Measurements from ENCODE around the gene CAPS. TPM values are rescaled to one million over a fixed set of nuclear protein-coding genes. Genes with fewer than 3 reads are reported as not detected.
A peak's percentile ranks its signal among the peaks of the same experiment; 100 is the strongest.
"Not testable (repeated sequence)": the region's sequence is repeated elsewhere in the genome, so short reads cannot be mapped to it uniquely, and the experiment has no call there.

The CAPS gene
- total RNA-seq, 1 experiment from 2014 or later, result 7.2 TPM

DNA sequence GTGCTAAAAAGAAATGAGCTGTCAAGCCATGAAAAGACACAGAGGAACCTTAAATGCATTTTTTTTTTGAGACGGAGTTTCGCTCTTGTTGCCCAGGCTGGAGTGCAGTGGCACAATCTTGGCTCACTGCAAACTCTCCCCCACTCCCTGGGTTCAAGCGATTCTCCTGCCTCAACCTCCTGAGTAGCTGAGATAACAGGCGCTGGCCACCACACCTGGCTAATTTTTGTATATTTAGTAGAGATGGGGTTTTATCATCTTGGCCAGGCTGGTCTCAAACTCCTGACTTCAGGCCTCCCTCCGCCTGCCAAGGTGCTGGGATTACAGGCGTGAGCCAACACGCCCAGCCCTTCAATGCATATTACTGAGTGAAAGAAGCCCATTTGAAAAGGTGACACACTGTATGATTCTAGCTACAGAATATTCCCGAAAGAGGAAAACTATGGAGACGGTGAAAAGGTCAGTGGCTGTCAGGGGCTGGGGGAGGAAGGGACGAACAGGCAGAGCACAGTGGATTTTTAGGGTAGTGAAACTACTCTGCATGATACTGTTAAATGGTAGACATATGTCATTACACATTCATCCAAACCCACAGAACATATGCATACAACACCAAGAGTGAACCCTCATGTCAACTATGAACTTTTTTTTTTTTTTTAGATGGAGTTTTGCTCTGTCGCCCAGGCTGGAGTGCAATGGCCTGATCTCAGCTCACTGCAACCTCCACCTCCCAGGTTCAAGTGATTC, 29.8 kb upstream of the CAPS start:
- POLR2A ChIA-PET; DNase-seq; H3K27me3 Mint-ChIP-seq (ENCODE audit: insufficient read depth, unreplicated experiment); H3K9me3 ChIP-seq; intact Hi-C loops (cut with micrococcal nuclease; ENCODE audit: unreplicated experiment); CTCF ChIA-PET; H3K4me1 Mint-ChIP-seq (ENCODE audit: low read depth, unreplicated experiment); H3K36me3 ChIP-seq (ENCODE audit: control insufficient read depth, insufficient read depth, low read length); H3K9me3 Mint-ChIP-seq (ENCODE audit: unreplicated experiment); H3K36me3 Mint-ChIP-seq (ENCODE audit: insufficient read depth, unreplicated experiment); BruUV-seq (replicated peaks); H3K27me3 ChIP-seq (replicated peaks; ENCODE audit: control insufficient read depth, insufficient read depth, low read length); H3K4me3 Mint-ChIP-seq (ENCODE audit: unreplicated experiment); H3K27ac Mint-ChIP-seq (ENCODE audit: unreplicated experiment); H3K4me3 ChIP-seq (ENCODE audit: low read depth, low read length): not testable (repeated sequence)
- H3K4me1 ChIP-seq, result peaks cover 26% of the 10 kb centered on the region

GRCh38 chr19:5889288-5889971, 24.6 kb upstream of the CAPS start:
- no peaks in the 10 kb centered on the region for H3K9me3 Mint-ChIP-seq (ENCODE audit: unreplicated experiment)
- no peak for DNase-seq
- H3K27me3 Mint-ChIP-seq (ENCODE audit: insufficient read depth, unreplicated experiment), result no peaks in the 10 kb centered on the region
- Histone ChIP-seq H3K9me3 (no peaks in the 10 kb centered on the region), H3K27me3 (replicated peaks; ENCODE audit: control insufficient read depth, insufficient read depth, low read length) (no peaks in the 10 kb centered on the region), H3K36me3 (ENCODE audit: control insufficient read depth, insufficient read depth, low read length) (no peaks in the 10 kb centered on the region), H3K4me3 (ENCODE audit: low read depth, low read length) (no peak overlapping the region), H3K4me1 (peaks cover 5% of the 10 kb centered on the region; the same call in 1 of the 2 replicates)
- peak overlapping the region; percentile 5 for H3K27ac Mint-ChIP-seq (ENCODE audit: unreplicated experiment)
- POLR2A ChIA-PET, result no interaction called here
- peaks cover 9% of the 10 kb centered on the region for H3K4me1 Mint-ChIP-seq (ENCODE audit: low read depth, unreplicated experiment)
- TF ChIP-seq, protein P1, sequence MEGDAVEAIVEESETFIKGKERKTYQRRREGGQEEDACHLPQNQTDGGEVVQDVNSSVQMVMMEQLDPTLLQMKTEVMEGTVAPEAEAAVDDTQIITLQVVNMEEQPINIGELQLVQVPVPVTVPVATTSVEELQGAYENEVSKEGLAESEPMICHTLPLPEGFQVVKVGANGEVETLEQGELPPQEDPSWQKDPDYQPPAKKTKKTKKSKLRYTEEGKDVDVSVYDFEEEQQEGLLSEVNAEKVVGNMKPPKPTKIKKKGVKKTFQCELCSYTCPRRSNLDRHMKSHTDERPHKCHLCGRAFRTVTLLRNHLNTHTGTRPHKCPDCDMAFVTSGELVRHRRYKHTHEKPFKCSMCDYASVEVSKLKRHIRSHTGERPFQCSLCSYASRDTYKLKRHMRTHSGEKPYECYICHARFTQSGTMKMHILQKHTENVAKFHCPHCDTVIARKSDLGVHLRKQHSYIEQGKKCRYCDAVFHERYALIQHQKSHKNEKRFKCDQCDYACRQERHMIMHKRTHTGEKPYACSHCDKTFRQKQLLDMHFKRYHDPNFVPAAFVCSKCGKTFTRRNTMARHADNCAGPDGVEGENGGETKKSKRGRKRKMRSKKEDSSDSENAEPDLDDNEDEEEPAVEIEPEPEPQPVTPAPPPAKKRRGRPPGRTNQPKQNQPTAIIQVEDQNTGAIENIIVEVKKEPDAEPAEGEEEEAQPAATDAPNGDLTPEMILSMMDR (IDR thresholded peaks at IDR 0.05; ENCODE audit: insufficient read depth in 1 of 2, low read depth in 1 of 2, low read length in 1 of 2, severe bottlenecking in 1 of 2, unreplicated experiment in 1 of 2), result no peak
- peaks cover 28% of the 10 kb centered on the region for H3K36me3 Mint-ChIP-seq (ENCODE audit: insufficient read depth, unreplicated experiment)
- CTCF ChIA-PET, result interaction anchor here (2.3 kb wide), 1 partner anchor 86 kb away, joined by 19 read pairs; the partner anchor contains the start of gene NRTN
- intact Hi-C loops (cut with micrococcal nuclease; ENCODE audit: unreplicated experiment), result no loop called here
- no peak overlapping the region for H3K4me3 Mint-ChIP-seq (ENCODE audit: unreplicated experiment)
- BruUV-seq (replicated peaks), result no TSS peak

GRCh38 chr19:5890099-5890498, 24.0 kb upstream of the CAPS start:
- CTCF ChIA-PET, result interaction anchor here (1.1 to 2.3 kb wide), 2 partner anchors 14 to 86 kb away, joined by 3 to 19 read pairs; partner anchors contain the start of genes NRTN and VMAC
- TF ChIP-seq, protein P1 (IDR thresholded peaks at IDR 0.05; ENCODE audit: insufficient read depth in 1 of 2, low read depth in 1 of 2, low read length in 1 of 2, severe bottlenecking in 1 of 2, unreplicated experiment in 1 of 2), result no peak
- POLR2A ChIA-PET, result no interaction called here
- H3K9me3 Mint-ChIP-seq (ENCODE audit: unreplicated experiment), result no peaks in the 10 kb centered on the region
- Histone ChIP-seq H3K4me3 (ENCODE audit: low read depth, low read length) (no peak overlapping the region), H3K36me3 (ENCODE audit: control insufficient read depth, insufficient read depth, low read length) (no peaks in the 10 kb centered on the region), H3K4me1 (peaks cover 5% of the 10 kb centered on the region; the same call in 1 of the 2 replicates), H3K27me3 (replicated peaks; ENCODE audit: control insufficient read depth, insufficient read depth, low read length) (no peaks in the 10 kb centered on the region), H3K9me3 (no peaks in the 10 kb centered on the region)
- DNase-seq, result no peak
- H3K27ac Mint-ChIP-seq (ENCODE audit: unreplicated experiment), result peak overlapping the region; percentile 5
- H3K4me1 Mint-ChIP-seq (ENCODE audit: low read depth, unreplicated experiment), result peaks cover 9% of the 10 kb centered on the region
- no peaks in the 10 kb centered on the region for H3K27me3 Mint-ChIP-seq (ENCODE audit: insufficient read depth, unreplicated experiment)
- H3K36me3 Mint-ChIP-seq (ENCODE audit: insufficient read depth, unreplicated experiment), result peaks cover 31% of the 10 kb centered on the region
- intact Hi-C loops (cut with micrococcal nuclease; ENCODE audit: unreplicated experiment), result no loop called here
- no peak overlapping the region for H3K4me3 Mint-ChIP-seq (ENCODE audit: unreplicated experiment)
- no TSS peak for BruUV-seq (replicated peaks)
